ENCODE data around the gene GRAMD4. TPM values are rescaled to one million over a fixed set of nuclear protein-coding genes. Genes with fewer than 3 reads are reported as not detected.

GRAMD4 gene
- total RNA-seq, 1 donor from 2014 or later: 64.8 TPM

DNA sequence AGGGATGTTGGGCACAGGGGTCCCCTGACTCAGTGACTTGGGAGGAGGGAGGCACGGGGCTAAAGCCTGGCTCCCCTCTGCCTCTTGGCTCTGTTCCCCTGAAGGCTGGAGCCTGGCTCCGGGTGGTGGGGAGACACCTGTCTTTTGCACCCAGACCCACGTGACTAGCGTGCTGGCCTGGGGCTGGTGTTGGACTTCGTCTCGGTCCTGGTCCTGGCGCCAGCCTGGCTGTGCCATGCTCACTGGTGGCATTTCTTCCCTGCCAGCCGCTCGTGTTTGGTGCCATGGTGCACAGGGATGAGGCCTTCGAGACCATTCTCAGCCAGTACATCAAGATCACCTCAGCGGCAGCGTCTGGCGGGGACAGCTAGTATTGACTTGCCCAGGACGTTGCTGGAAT is 56.7 kb downstream of the GRAMD4 start:
- DNase-seq (ENCODE audit: low spot score): no peak
- intact Hi-C loops (cut with DNase I): no loop called here

DNA sequence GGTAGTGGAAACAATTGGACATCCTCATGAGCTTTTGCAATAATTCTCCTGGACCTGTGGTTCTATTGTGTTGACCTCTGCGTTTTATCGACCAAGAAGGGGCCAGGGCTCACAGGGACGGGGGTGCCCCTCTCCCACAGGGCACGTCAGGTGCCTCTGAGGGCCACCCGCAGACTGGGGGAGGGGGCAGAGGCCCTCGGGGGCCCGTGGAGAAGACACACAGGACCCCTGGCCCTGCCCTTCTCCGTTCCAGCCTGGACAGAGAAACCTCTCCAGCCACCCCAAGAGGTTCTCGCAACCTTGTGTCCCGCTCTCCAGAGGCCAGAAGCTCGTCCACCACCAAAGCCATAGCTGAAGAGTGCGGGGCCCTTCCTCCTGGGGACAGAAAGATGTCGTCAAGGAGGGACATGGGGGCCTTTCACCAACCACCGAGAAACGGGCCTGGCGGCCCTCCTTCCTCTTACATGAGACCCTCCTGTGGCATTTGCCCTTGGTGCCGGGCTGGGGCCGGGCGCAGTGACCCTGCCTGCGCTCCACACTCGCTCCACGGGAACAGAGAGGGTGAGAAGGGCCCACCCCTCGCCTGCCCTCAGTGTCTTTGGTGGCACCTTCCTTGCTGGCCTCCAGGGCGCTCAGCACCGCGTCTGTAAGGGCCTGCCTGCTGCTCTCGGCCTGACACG is 57.3 kb downstream of the GRAMD4 start:
- DNase-seq (ENCODE audit: low spot score): no peak
- intact Hi-C loops (cut with DNase I): no loop called here

GRCh38 chr22:46678003-46678657 is 57.9 kb downstream of the GRAMD4 start:
- no peak for DNase-seq (ENCODE audit: low spot score)
- intact Hi-C loops (cut with DNase I): no loop called here

DNA sequence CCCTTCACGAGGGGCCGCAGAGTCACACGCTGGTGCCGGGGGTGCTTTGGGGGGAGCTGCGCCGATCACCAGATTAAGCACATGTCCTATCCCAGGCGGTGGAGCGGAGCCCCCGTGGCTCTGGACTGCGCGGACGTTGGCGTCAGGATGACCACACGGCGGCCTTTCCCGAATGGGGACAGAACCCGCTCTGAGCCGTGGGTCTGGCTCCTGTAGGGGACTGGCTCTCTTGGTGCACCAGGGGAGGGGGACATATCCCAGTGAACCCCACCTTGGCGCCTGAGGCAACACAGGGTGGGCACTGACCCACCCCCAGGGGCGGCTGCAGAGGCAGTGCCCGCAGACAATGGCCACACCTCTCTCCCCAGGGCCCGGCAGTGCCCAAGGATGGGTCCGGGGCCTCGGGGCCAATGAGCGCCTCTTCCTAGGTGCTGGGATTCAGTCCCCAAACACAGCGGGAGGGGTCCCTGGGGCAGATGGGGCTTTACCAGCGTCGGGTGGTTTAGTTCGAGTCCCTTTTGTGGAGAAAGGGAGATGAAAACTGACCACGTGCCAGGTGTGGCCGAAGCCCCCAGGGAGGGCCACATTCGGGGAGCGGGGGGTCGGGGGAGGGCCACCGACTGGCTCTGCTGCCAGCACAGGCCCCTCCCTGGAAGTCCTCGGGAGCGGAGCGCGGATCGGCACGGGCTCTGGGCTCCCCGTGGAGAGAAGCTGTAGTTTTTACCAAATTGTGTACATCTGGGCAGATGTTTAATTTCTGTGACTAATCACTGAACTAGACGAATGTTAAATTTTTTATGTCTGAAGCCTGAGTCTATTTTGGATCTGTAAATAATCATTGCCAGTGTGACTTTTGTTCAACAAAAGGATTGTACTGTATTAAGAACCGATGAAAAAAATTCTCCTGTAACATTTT is 58.9 kb downstream of the GRAMD4 start:
- intact Hi-C loops (cut with DNase I): no loop called here
- DNase-seq (ENCODE audit: low spot score): no peak

DNA sequence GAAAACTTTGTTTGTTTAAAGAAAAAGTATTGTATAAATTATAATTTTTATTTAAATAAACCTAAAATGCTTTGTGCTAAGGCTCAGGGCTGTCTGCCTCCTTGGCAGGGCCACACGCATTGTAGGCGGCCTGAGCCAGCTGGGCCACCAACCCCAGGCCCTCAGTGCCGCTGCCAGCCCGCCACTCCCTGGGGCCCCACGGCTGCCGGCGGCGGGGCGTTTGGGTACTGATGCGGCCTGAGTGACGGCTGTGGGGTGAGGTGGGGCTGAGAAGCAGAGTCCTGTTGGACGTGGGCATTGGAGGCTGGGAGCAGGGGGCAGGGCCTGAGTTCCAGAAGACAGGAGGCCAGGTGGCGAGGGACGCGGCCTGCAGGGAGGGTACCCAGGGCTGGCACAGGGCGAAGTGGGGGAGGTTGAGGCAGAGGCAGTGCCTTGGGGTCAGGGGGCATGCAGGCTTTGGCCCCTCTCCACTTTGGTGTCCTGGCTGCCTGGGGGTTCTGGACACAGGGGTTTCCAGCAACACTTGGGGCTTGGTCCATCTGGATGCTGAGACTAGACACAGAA is 59.6 kb downstream of the GRAMD4 start:
- intact Hi-C loops (cut with DNase I): loop anchor here (10.0 kb wide), 1 partner anchor 315 kb away; no protein-coding TSS in a partner anchor
- no peak for DNase-seq (ENCODE audit: low spot score)

DNA sequence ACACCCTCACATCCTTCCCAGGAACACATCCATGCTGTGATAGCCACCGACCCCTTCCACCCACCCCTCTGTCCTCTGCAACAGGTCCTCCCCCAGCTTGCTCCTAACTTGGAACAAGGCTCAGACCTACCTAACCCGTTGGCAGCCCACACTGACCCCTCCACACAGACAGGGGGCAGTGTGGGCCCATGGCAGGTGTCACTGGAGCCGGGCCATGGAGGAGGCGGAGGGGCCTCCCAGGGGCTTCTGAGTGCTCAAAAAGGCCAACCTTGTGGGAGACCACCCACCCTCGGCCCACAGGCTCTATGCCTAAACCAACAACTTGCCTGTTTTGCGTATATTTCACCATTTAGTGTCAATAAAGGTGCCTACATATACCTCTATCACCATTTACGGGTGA is 60.8 kb downstream of the GRAMD4 start:
- no peak for DNase-seq (ENCODE audit: low spot score)
- intact Hi-C loops (cut with DNase I): loop anchor here (10.0 kb wide), 1 partner anchor 316 kb away; no protein-coding TSS in a partner anchor

DNA sequence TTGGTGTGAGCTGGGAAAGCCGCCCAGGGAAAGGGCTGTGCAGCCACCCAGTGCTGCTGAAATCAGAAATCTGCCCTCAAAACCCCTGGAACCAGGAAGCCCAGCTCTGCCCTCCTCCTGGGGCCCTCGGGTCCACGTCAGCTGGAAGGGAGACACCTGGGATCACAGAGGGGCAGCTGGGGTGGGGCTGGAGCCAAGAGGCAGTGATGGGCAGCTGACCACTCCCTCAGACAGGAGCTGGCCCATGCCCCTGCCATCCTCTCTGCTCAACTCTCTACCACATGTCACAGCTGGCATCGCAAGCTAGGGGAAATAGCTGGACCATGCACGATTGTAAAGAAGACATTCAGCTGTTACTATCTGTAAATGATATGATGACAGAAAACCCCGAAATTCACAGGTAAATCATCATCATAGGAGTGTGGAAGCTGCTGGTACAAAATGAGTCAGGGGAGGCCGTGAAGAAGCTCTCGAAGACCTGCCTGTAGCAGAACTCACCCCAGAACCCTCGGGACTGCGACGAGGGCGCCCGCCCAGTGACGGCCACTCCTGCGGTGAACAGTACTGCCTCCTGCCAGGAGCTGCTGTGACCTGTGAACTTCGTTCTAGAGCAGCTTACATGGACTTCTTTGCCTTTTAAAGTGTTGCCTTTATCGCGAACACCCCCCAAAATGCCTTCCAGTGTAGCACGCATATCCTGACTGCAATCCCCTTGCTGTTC is 62.0 kb downstream of the GRAMD4 start:
- intact Hi-C loops (cut with DNase I): loop anchor here (10.0 kb wide), 1 partner anchor 317 kb away; no protein-coding TSS in a partner anchor
- no peak for DNase-seq (ENCODE audit: low spot score)

DNA sequence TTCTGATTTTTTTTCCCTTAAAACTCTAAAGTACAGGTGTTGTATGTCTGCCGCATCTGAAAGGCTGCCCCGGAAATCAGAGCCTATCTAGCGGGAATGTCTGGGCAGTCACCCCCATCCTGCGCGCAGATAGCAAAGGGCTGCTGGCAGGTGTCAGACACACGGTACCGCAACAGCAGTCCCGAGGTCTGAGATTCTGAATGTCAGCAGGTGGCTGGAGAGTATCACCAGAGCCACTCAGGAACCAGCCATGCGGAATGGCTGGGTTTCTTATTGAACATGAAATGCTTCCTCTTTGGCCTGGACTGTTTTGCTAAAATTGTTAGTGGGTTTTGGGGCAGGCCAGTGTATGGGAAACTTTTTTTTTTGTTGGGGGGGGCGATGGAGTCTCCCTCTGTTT is 64.5 kb downstream of the GRAMD4 start:
- intact Hi-C loops (cut with DNase I): loop anchor here (5.0 to 10.0 kb wide), 3 partner anchors 32 to 320 kb away; no protein-coding TSS in a partner anchor

DNA sequence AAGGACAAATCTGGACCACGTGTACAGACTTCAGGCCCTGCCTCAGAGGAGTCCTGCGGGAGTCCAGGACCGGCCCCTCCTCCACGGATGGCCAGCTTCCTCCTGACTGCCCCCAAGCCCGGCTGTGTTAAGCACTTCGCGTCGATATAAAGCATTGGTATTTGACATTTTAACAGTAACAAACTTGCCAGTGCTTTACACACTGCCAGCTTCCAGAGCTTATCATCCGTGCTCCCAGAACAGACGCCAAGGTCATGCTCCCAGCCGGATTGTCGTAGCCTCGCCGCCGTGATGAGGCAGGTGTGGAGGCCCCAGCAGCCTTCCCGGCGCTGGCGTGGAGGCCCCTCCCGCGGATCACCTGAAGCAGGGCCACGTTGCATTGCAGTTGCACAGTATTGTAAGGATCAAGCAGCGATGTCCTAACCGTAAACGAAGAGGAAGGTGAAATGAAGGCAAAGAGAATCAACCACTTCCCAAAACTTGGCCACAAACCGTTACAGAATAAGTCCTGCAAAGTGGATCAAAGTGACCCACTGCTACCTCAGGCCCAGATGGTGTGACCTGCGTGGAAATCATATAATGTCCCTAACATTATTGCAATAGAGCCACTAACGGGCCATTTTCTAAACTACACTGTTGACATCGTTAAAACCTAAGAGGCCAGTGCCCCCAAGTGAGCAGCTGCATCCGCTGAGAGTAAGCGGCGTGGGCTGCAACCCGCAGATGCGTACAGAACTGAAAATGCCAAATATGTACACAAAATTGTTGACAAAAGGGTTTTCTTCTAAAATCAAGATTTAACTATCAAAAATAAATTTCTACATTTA is 66.2 kb downstream of the GRAMD4 start:
- intact Hi-C loops (cut with DNase I): loop anchor here (5.0 to 10.0 kb wide), 3 partner anchors 34 to 322 kb away; no protein-coding TSS in a partner anchor
- no peak for DNase-seq (ENCODE audit: low spot score)

More for the DNA sequence above, 64.5 kb downstream of the GRAMD4 start:
- DNase-seq (ENCODE audit: low spot score): no peak

- intact Hi-C loops (cut with DNase I): loop anchor here (5.0 to 10.0 kb wide), 3 partner anchors 35 to 322 kb away; no protein-coding TSS in a partner anchor
- no peak for DNase-seq (ENCODE audit: low spot score)
These were observed 66.9 kb downstream of the GRAMD4 start for GRCh38 chr22:46687048-46687444.

DNA sequence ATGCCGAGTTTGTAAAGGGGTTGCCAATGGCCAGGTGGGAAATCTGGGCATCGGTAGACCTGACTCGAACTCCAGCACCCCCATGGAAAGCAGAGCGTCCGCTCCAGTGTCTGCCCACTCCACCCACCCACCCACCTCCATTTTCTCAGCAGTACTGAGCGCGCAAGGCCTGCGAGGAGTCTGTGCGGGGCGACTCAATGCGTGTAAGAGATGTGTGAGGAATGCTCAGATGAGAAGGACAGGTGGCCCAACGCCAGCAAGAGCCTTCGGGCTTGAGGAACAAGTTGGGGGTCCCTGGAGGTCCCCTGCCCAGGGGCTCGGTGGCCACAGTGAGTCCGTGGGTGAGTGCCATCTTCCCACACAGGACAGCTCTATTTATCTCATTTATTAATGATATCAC is 67.3 kb downstream of the GRAMD4 start:
- no peak for DNase-seq (ENCODE audit: low spot score)
- intact Hi-C loops (cut with DNase I): loop anchor here (5.0 to 10.0 kb wide), 3 partner anchors 35 to 323 kb away; no protein-coding TSS in a partner anchor

GRCh38 chr22:46688949-46689348 is 68.8 kb downstream of the GRAMD4 start:
- DNase-seq (ENCODE audit: low spot score): no peak
- intact Hi-C loops (cut with DNase I): loop anchor here (2.0 to 10.0 kb wide), 4 partner anchors 37 to 324 kb away; no protein-coding TSS in a partner anchor

- intact Hi-C loops (cut with DNase I): no loop called here
- no peak for DNase-seq (ENCODE audit: low spot score)
These were observed 70.0 kb downstream of the GRAMD4 start for GRCh38 chr22:46690146-46690545.

- DNase-seq (ENCODE audit: low spot score): no peak
- intact Hi-C loops (cut with DNase I): no loop called here
These were observed 71.4 kb downstream of the GRAMD4 start for GRCh38 chr22:46691571-46691970.

DNA sequence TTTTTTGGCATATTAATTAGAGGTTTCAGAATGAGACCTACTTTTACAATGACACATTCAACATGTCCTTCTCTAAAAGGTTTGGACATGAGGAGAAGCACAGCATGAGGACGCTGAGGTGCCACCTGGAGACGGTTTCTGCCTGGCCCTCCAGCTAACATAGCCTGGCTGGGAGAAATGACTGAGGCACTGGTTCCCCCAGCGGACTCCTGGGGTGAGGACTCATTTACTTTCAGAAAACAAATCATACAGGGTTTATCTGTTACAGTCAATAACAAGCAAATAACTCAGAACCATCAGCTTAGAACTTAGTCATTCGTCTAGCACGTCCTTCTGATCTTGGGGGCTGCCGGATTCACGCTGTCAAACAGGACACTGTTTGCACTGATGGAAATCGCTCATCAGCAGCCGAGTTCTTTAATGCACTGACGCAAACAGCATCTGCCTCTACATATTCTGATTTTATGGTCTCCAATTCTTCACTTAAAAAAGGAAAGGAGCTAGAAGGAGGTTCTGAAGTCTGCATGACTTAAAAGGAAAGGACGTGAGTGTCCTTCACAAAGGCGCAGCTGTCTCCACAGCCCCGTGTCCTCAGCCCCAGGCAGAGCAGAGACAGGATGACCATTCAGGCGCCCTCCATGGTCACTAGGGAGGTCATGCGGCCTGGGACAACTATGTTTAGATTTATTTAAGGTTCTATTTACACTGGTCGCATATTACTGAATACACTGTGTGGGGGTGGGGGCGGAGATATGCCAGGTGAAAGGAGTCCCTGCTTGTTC is 73.6 kb downstream of the GRAMD4 start:
- DNase-seq (ENCODE audit: low spot score): no peak
- intact Hi-C loops (cut with DNase I): no loop called here

GRCh38 chr22:46694416-46695170 is 74.4 kb downstream of the GRAMD4 start:
- no peak for DNase-seq (ENCODE audit: low spot score)
- intact Hi-C loops (cut with DNase I): no loop called here
